Breast epithelium (tissue), 4 donors: Measurements from ENCODE around the gene GOSR1. TPM values are rescaled to one million over a fixed set of nuclear protein-coding genes. Genes with fewer than 3 reads are reported as not detected.
"Not testable (repeated sequence)": the region's sequence is repeated elsewhere in the genome, so short reads cannot be mapped to it uniquely, and the experiment has no call there.

Experiments
- DNase-seq, 2 donors: peaks; one replicate each; pipeline ENCODE4 v3.0.0-alpha.2; 2019; ENCODE audit warnings: low spot score in 2 of 2
- H3K27ac ChIP-seq, 2 donors: fragments of 200-600 bp; sonication (generic) in 1 of 2; one replicate each; pipeline ENCODE4 v1.5.1; 2016 to 2019; ENCODE audit warnings: mild to moderate bottlenecking in 1 of 2
- H3K27me3 ChIP-seq, 2 donors: fragments of 200-600 bp; sonication (generic) in 1 of 2; one replicate each; pipeline versions ENCODE4 v1.5.1 to v1.6.0; 2017 to 2019; ENCODE audit warnings: control low read depth in 1 of 2, mild to moderate bottlenecking in 1 of 2
- H3K36me3 ChIP-seq: fragments of 200-600 bp; one replicate; pipeline ENCODE4 v1.5.1; 2019
- H3K4me1 ChIP-seq, 2 donors: fragments of 200-600 bp; sonication (generic); one replicate each; pipeline ENCODE4 v1.5.1; 2016 to 2019; ENCODE audit warnings: control low read depth in 1 of 2
- H3K4me3 ChIP-seq, 3 donors: fragments of 200-600 bp; sonication (generic); 1 replicate in 2 of 3; 2 replicates in 1 of 3; pipeline ENCODE4 v1.5.1; 2016 to 2019; ENCODE audit warnings: mild to moderate bottlenecking in 3 of 3, moderate library complexity in 2 of 3
- H3K9me3 ChIP-seq, 2 donors: fragments of 200-600 bp; sonication (generic) in 1 of 2; one replicate each; pipeline ENCODE4 v1.5.1; 2016 to 2019; ENCODE audit warnings: control low read depth in 1 of 2
- POLR2A ChIP-seq: fragments of 450-650 bp; IDR thresholded peaks from one replicate; pipeline ENCODE4 v1.6.1; 2016; ENCODE audit warnings: antibody characterized with exemption, mild to moderate bottlenecking, moderate library complexity
- POLR2AphosphoS5 ChIP-seq, 3 donors: sonication (generic); formaldehyde crosslinking; IDR thresholded peaks; one replicate each; pipeline ENCODE4 v1.6.1; 2017; ENCODE audit warnings: antibody characterized with exemption in 3 of 3
- intact Hi-C: fragments of 100-400 bp; cut with DNase I; formaldehyde crosslinking; loops from one replicate; pipeline ENCODE4 v1.15.1; 2023; ENCODE audit warnings: low total_unique reads
- total RNA-seq, 3 donors: library from RNA; depleted of rRNA; stranded (reverse); fragments of >200 nt; gene quantifications; one replicate each; pipeline ENCODE4 v1.1.0, GENCODE V29; 2016
- TF ChIP-seq, protein P1 (sequence below), 3 donors: fragments of 450-650 bp; IDR thresholded peaks; one replicate each; pipeline ENCODE4 v1.5.1; 2016 to 2017; ENCODE audit warnings: antibody characterized with exemption in 3 of 3, mild to moderate bottlenecking in 3 of 3, moderate library complexity in 3 of 3

Gene GOSR1
- total RNA-seq, 3 donors from 2014 or later = 32.1 to 70.8 (median 45.8) TPM

DNA sequence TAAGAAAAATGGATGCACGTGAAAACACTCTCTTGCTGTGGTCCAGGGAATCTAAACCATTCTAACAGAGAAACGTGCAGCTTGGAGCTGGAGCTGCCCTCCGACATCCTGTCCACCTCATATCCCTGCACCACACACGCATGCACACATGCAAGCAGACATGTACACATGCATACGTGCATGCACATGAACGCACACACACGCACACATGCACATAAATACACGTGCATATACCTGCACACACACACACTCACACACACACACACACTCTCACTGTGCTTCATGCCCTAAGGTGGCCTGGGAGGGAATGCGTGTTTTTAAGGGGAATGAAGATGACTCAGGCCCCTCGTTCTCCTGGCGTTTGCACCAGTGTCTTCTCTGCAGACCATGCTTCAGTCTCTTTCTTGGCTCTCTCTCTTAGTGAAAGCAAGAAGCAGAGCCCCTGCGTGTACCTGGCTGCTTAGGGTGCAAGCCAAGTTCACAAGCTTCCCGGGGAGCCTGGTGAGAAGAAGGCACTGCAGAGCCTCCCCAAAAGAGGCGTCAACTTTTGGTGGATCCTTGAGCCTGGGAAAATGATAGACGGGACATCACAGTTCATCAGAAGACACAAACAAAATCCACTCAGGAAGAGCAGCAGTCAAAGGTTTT is 72.8 kb downstream of the GOSR1 start:
- Histone ChIP-seq H3K27ac (no peak overlapping the region), H3K27me3 (no peaks in the 10 kb centered on the region), H3K36me3 (no peaks in the 10 kb centered on the region), H3K9me3 (no peaks in the 10 kb centered on the region), H3K4me3 (no peak overlapping the region), H3K4me1 (no peaks in the 10 kb centered on the region)
- TF ChIP-seq POLR2AphosphoS5 (IDR thresholded peaks at IDR 0.05) = no peak
- TF ChIP-seq, protein P1, sequence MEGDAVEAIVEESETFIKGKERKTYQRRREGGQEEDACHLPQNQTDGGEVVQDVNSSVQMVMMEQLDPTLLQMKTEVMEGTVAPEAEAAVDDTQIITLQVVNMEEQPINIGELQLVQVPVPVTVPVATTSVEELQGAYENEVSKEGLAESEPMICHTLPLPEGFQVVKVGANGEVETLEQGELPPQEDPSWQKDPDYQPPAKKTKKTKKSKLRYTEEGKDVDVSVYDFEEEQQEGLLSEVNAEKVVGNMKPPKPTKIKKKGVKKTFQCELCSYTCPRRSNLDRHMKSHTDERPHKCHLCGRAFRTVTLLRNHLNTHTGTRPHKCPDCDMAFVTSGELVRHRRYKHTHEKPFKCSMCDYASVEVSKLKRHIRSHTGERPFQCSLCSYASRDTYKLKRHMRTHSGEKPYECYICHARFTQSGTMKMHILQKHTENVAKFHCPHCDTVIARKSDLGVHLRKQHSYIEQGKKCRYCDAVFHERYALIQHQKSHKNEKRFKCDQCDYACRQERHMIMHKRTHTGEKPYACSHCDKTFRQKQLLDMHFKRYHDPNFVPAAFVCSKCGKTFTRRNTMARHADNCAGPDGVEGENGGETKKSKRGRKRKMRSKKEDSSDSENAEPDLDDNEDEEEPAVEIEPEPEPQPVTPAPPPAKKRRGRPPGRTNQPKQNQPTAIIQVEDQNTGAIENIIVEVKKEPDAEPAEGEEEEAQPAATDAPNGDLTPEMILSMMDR (IDR thresholded peaks at IDR 0.05) = no peak
- no peak for TF ChIP-seq POLR2A
- intact Hi-C loops = no loop called here
- DNase-seq = no peak

DNA sequence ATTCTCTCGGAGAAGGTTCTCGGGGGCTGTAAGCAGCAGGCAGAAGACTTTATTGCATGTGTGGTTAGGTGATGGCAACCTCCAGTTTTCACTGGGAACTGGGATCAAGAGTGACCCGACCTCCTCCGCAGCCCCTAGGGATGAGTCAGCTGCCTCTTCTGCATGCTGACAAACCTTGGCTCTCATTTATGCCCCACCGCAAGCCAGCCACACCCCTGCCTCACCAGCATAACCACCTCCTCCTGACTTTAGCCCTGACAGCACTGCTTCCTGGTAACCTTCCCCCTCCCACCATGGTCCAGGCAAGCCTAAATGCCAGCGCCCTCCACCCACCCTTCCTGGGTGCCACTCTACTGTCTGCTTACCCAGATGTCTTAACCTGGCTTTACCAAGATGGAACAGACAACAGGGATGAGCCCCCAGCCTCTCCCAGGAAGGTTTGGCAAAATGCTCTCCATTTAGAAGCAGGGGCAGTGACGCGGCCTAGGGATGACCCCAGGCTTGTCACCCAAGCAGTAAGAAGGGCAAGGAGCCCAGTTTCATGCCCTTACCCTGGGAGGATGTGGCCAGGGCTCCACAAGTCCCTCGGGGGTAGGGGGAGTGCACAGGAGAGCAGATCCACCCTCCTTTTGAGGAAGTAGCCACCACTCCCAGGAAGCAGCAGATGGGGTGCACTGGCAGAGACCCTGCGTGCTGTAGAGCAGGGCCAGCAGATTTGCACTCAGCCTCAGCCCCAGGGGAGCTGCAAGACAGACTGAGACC is 73.5 kb downstream of the GOSR1 start:
- no peaks in the 10 kb centered on the region for H3K27me3 ChIP-seq
- H3K36me3 ChIP-seq = no peaks in the 10 kb centered on the region
- no peak for DNase-seq
- no peaks in the 10 kb centered on the region for H3K4me1 ChIP-seq
- intact Hi-C loops = no loop called here
- no peaks in the 10 kb centered on the region for H3K9me3 ChIP-seq
- no peak overlapping the region for H3K4me3 ChIP-seq
- H3K27ac ChIP-seq = no peak overlapping the region
- TF ChIP-seq, protein P1 (IDR thresholded peaks at IDR 0.05) = no peak
- TF ChIP-seq POLR2A (no peak), POLR2AphosphoS5 (IDR thresholded peaks at IDR 0.05) (no peak)

DNA sequence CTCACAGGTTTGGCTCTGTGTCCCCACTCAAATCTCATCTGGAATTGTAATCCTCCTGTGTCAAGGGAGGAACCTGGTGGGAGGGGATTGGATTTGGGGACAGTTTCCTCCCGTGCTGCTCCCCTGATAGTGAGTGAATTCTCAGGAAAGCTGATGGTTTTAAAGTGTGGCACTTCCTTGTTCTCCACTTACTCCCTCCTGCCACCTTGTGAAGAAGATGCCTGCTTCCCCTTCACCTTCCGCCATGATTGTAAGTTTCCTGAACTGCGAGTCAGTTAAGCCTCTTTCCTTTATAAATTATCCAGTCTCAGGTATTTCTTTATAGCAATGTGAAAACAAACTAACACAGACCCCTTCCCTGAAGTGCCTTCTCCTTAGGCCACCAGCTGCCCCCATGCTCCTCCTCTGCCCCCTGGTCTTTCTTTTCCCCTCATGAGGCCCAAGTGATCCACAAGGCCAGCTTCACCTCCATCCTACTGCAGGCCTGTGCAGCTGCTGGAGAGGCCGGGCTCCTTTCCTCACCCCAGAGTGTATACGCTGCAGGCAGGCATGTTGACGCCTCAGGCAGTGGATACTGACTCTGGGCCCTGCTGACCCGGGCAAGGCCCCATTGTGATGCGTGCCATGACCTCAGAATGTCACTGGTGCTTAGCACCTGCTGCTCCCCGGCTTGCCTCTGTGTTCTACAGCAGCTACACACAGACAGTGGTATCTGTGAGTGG is 74.2 kb downstream of the GOSR1 start:
- H3K4me3 ChIP-seq, DNase-seq, H3K27ac ChIP-seq, H3K4me1 ChIP-seq, intact Hi-C loops, H3K9me3 ChIP-seq, H3K27me3 ChIP-seq, H3K36me3 ChIP-seq: not testable (repeated sequence)

DNA sequence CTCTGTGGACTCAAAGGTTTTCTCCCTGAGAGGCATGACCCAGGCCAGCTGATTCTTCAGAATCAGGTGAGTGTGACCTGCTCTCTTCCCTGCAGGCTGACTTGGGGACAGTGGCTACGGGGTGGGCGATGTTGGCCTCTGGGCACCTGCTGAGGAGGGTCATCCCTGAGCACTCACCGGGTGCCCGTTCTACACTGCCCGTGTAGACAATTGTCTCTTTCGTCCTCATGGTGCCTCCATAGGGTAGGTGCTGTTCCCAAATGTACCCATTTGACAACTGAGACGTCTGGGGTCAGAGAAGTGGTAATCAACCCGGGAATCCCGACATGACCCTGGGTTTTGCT is 74.8 kb downstream of the GOSR1 start:
- DNase-seq = no peak
- no peaks in the 10 kb centered on the region for H3K4me1 ChIP-seq
- TF ChIP-seq, protein P1 (IDR thresholded peaks at IDR 0.05) = no peak
- TF ChIP-seq POLR2AphosphoS5 (IDR thresholded peaks at IDR 0.05) (no peak), POLR2A (no peak)
- H3K9me3 ChIP-seq = no peaks in the 10 kb centered on the region
- no peak overlapping the region for H3K27ac ChIP-seq
- intact Hi-C loops = no loop called here
- no peaks in the 10 kb centered on the region for H3K27me3 ChIP-seq
- H3K4me3 ChIP-seq = no peak overlapping the region
- H3K36me3 ChIP-seq = no peaks in the 10 kb centered on the region

DNA sequence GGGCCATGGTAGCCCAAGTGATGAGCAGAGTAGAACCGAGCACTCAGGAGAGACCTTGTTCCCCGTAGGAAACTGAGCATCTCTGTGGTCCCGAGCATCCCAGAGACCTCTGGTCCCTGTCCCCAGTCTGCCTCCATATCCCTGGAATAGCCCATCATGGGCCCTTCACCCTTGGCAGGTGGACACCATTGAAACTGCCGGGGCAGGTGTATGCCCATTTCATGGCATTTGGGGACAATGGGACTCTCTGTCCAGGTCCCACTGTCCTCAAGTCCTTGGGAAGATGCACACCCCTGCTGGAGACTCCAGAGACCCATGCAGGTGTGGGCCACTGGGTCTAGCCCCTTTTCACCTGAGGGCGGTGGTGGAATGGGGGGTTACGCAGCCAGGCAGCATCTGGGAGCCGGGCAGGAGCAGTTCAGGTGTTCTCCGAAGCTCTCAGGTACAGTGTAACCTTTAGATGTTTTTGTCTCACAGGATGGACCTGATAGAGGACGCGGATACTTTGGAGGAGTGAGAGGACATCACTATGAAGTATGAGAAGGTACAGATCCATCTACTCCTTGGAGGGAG is 75.9 kb downstream of the GOSR1 start:
- Histone ChIP-seq H3K36me3 (no peaks in the 10 kb centered on the region), H3K9me3 (no peaks in the 10 kb centered on the region), H3K27me3 (no peaks in the 10 kb centered on the region), H3K4me1 (no peaks in the 10 kb centered on the region), H3K4me3 (no peak overlapping the region), H3K27ac (no peak overlapping the region)
- no peak for DNase-seq
- intact Hi-C loops = no loop called here
- TF ChIP-seq POLR2AphosphoS5 (IDR thresholded peaks at IDR 0.05) = no peak
- no peak for TF ChIP-seq POLR2A
- TF ChIP-seq, protein P1 (IDR thresholded peaks at IDR 0.05) = no peak

DNA sequence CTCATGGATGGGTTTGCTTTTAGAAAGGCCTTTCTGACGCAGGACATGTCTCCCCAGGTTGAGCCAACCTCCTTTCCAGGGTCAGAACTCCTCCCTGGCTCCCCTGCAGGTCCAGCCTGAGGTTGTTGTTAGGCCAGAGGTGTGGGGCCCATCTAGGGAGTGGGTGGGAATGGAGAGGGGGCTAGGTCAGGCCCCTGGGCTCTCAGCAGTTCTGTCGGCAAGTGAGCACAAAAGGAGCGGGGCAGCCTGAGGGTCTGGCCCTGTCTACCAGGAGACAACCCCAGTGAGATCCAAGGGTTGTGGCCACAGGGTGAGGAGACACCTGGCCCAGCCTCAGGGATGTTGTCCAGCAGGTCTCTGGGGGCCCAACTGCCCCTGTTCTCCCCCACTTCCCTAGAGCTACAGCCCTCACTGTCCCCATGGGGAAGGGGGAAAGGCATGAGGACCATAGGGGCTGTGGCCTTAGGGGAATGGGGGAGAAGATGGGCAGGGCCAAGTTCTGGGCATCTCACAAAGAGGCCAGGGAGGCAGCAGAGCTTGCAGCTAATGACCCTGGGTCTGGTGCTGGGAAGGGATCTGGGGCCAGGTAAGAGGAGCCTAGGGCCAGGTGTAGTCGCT is 76.7 kb downstream of the GOSR1 start:
- H3K36me3 ChIP-seq, intact Hi-C loops, DNase-seq: not testable (repeated sequence)

More for the DNA sequence above, 76.7 kb downstream of the GOSR1 start:
- H3K27me3 ChIP-seq, H3K4me3 ChIP-seq, H3K4me1 ChIP-seq, H3K9me3 ChIP-seq, H3K27ac ChIP-seq: not testable (repeated sequence)
